Stimulated activated CD4-positive, alpha-beta T cell treated with anti-CD3 and anti-CD28 coated beads, TNF-alpha, amount 100 ng/mL, for 24 hours (primary cell): Measurements from ENCODE around the gene TUBA8.
"Not testable (repeated sequence)": the region's sequence is repeated elsewhere in the genome, so short reads cannot be mapped to it uniquely, and the experiment has no call there.

ENCODE experiments used
- DNase-seq, 3 experiments: peaks; one replicate each; pipeline ENCODE4 v3.0.0-alpha.2; 2020; ENCODE audit warnings: low read depth in 3 of 3

Gene TUBA8

GRCh38 chr22:18077639-18078328 is 32.8 kb upstream of the TUBA8 start, which contains the start of gene PEX26:
PEX26 (plus strand) TSS chr22:18077990; CDS start chr22:18078377, 387 bp downstream.
- DNase-seq = peak; percentile 87 to 94 (median 92)

DNA sequence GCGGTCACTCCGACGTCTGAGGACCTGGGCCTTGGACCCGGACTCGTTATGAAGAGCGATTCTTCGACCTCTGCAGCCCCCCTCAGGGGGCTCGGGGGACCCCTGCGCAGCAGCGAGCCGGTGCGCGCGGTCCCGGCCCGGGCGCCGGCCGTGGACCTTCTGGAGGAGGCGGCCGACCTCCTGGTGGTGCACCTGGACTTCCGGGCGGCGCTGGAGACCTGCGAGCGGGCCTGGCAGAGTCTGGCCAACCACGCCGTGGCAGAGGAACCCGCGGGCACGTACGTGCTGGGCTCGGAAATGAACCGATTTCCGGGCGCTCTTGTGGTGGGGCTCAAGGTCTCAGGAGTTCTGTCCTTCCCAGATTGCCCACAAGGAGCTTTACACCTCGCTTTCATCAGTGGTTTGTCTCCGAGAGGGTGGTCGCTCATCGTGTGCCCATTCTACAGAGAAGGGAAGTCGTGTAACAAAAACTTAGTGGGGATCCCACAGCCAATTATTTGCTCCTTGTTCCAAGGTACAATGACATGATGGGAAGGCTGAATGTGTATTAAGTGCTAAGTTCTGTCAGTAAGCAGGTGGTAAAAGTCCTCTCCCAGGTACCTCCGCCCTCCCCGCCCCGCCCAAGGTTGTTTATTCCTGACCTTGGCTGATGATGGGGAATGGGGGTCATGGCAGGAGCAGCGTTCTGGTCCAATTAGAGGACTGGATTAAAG is 32.1 kb upstream of the TUBA8 start:
- peak in 1 of 3 experiments; percentile 53 for DNase-seq

DNA sequence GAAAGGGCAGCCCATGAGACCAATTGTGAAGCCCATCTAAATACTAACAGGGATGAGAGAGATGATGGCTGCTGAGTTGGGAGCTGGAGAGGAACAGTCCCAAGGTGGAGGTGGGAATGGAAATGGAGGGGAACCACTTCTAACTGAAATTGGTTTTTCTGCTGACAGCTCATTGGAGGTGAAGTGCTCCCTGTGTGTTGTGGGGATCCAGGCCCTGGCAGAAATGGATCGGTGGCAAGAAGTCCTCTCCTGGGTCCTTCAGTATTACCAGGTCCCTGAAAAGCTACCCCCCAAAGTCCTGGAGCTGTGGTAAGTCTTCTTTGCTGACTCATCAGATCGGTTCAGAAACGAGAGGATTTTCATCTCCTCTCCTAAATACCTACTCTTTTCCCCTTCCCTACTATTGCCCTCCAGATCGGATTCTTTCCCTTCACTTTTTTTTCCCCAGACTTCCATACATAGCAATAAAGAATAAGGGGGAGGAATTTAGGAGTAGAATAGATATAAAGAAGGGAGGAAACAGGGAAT is 30.8 kb upstream of the TUBA8 start:
- no peak for DNase-seq

GRCh38 chr22:18081416-18081815 is 29.2 kb upstream of the TUBA8 start:
- no peak for DNase-seq

- no peak for DNase-seq
These were observed 28.1 kb upstream of the TUBA8 start for GRCh38 chr22:18082467-18082866.

DNA sequence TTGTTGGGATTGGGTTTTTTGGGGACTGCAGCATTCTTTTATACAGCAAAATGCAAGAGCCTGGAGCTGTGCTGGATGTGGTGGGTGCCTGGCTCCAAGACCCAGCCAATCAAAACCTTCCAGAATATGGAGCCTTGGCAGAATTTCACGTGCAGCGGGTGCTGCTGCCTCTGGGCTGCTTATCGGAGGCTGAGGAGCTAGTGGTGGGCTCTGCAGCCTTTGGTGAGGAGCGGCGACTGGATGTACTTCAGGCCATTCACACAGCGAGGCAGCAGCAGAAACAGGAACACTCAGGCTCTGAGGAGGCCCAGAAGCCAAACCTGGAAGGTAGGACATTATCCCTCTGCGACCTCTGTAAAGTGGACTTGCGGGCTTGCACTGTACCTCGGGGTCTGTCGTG is 27.2 kb upstream of the TUBA8 start:
- DNase-seq = no peak

GRCh38 chr22:18085188-18085587 is 25.4 kb upstream of the TUBA8 start:
- DNase-seq = no peak

- no peak for DNase-seq
These were observed 23.2 kb upstream of the TUBA8 start for GRCh38 chr22:18087350-18087855.

- DNase-seq = no peak
These were observed 21.6 kb upstream of the TUBA8 start for GRCh38 chr22:18088825-18089568.

DNA sequence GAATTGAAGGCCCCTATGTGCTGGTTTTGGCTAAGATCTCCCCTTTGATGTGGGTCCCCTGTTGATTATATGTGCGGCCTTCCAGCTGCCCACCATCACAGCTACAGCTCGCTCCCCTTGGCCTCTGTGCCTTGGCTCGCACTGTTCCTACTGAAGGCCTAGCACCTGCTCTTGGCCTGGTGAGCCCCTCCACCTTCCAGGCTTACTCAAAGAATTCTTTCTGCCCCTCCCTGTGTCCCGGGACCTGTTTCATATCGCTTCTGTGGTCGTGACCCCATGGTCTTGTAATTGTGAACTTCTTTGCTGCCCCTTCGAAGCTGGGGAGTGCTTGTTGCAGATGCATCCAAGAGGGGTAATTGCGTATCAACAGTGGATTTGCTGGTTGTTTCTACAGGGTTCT is 20.3 kb upstream of the TUBA8 start:
- no peak for DNase-seq

DNA sequence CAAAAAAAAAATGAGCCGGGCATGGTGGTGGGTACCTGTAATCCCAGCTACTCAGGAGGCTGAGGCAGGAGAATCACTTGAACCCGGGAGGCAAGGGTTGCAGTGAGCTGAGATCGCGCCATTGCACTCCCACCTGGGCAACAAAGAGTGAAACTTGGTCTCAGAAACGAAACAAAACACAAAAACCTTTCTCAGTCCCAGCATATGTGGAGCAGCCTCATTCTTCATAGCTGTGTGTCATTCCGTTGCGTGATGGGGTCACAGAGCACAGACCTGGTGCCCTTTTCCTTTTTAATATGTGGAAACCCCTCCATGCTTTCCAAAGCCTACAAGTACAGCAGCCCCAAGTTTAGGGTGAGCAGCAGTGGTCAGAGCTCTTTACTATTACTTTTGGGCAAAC is 19.1 kb upstream of the TUBA8 start:
- DNase-seq = no peak

DNA sequence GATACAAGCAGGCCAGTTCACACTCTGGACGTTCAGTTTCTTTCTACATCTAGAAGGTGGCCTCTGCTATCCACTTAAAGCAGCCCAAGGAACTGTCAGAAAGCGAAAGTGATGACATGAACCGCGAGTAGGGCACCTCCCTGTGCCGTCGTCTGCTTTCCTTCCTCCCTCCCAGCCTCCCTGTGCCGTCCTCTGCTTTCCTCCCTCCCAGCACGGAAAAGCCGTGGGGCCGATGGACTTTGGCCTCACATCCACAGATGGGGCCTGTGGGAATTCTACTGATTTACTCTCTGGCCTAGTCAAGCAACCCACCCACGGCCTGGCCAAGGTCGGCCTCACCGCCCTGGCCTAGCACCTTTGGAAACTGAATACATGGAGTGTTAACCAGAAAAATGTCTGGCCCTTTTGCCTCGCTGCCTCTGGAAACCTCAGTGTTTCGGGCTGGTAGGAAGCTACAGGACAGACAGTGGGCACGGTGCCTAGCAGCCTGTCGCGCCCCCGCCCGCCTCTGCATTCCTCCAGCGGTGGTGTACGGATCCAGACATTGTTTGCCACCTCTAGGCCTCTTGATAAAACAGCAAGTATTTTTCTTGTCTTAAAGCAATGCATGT is 18.6 kb upstream of the TUBA8 start:
- no peak for DNase-seq

DNA sequence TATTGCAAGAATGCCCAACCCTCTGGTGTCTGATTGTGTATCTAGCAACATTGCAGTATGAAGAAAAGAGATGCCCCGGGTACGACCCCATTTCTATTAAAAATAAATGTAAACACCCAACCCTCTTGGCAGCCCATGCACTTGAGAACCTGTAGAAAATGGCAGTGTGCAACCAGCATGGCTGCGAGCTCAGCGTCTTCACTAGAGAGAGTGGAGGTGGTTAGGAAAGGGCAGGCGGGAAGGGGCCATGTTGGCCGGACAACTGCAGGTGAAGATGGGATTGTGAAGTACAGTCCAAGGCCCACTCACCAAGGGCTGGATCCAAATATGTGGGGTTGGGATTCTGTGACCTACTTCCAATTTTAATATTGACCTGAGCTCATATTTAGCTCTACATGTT is 16.9 kb upstream of the TUBA8 start:
- no peak for DNase-seq

DNA sequence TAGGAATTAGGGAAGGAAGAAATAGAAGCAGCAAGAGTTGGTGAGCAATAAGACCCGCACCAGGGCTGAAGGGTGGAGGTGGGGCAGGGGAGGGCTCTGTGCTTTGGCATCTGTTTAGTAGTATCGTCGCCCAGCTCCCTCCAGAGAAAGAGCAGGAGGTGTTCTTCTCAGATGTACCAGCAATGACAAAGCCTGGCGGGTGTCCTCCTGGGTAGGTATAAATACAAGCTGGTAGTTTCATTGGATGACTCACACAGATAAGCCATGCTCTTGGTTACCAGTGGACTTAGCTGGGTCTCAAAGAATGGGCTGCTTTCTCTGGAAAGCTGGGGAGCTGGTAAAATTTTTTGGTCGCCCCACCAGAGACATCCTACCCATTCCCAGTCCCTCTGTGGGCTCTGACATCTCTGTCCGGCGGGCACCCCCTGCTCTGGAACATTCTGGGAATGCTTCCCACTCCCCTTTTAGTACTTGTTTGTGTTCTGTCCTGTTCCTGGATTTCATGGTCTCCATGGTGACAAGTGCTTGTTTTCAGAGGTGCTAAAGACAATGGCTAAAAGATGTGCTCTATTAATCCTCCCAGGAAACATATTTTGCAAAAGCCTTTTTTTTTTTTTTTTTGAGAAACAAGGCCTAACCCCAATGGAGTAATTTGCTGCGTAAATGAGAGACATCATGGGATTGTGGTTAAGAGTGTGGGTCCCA is 15.4 kb upstream of the TUBA8 start:
- DNase-seq = no peak

- no peak for DNase-seq
These were observed 13.8 kb upstream of the TUBA8 start for GRCh38 chr22:18096823-18097222.

GRCh38 chr22:18100781-18101180 is 9.8 kb upstream of the TUBA8 start:
- DNase-seq = no peak

GRCh38 chr22:18101536-18101935 is 9.1 kb upstream of the TUBA8 start:
- DNase-seq = no peak

DNA sequence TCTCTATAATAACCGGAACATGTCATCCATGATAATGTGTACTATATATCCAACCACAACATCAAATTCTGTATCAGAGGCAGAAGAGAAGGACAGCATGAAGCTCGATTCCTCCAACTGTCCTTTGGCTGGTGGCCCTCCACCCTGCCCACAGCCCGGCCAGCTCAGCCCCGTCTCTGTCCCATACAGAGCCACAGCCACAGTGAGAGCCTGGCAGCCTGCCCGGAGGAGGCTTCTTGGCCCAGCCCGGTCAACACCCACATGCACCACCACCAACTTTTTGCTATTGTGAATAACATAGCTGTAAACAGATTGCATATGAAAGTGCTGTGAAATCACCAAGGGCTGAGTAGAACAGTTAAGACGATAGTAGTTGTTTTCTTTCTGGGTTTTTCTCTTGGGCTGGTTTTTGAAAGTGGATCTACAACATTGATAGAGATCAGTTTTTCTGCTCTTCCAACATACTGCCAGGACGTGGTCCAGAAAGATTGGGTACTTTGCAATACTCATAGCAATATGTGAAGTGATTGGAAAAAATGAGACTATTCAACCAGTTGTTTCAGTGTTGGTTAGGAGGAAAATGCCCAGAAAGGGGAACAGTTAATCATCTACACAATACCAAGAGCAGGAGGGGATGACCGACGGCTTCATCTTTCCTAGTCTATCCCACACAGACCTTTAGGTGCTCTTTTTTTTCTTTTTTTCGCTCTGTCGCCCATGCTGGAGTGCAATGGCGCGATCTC is 6.9 kb upstream of the TUBA8 start:
- DNase-seq = no peak

- DNase-seq = no peak
These were observed 6.0 kb upstream of the TUBA8 start for GRCh38 chr22:18104566-18104965.

- DNase-seq = not testable (repeated sequence)
These were observed 4.6 kb upstream of the TUBA8 start for GRCh38 chr22:18105981-18106380.
